Measurements from ENCODE around the gene PLOD2. TPM values are rescaled to one million over a fixed set of nuclear protein-coding genes. Genes with fewer than 3 reads are reported as not detected.

The PLOD2 gene
- total RNA-seq, 2 donors from 2014 or later = 66.7 to 245 TPM

DNA sequence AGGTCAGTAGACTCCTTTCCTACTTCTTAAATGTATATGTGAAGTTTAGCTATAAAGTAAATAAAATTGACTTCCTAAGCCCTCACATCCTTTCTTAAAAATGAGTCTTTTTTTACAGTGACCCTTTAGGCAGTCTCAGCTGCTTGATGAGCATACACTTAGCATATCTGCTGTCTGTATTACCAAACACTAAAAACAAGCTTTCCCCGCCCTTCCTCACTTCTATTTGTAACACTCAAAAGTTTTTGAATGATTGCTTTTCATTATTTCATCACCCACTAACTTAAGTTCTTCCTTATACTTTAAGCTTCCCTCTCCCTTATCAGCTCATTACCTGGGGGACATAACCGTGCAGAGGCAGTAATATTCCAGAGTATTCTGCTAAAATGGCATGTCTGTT, 89.4 kb downstream of the PLOD2 start:
- Histone ChIP-seq H3K36me3 (no peaks in the 10 kb centered on the region), H3K4me1 (no peaks in the 10 kb centered on the region), H3K27ac (no peak overlapping the region), H3K4me3 (no peak overlapping the region), H3K9ac (ENCODE audit: low read depth in 2 of 2, low read length in 2 of 2) (no peak overlapping the region), H3K27me3 (no peaks in the 10 kb centered on the region), H3K9me3 (no peaks in the 10 kb centered on the region)
- DNase-seq = no peak
- TF ChIP-seq, protein P1, sequence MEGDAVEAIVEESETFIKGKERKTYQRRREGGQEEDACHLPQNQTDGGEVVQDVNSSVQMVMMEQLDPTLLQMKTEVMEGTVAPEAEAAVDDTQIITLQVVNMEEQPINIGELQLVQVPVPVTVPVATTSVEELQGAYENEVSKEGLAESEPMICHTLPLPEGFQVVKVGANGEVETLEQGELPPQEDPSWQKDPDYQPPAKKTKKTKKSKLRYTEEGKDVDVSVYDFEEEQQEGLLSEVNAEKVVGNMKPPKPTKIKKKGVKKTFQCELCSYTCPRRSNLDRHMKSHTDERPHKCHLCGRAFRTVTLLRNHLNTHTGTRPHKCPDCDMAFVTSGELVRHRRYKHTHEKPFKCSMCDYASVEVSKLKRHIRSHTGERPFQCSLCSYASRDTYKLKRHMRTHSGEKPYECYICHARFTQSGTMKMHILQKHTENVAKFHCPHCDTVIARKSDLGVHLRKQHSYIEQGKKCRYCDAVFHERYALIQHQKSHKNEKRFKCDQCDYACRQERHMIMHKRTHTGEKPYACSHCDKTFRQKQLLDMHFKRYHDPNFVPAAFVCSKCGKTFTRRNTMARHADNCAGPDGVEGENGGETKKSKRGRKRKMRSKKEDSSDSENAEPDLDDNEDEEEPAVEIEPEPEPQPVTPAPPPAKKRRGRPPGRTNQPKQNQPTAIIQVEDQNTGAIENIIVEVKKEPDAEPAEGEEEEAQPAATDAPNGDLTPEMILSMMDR (IDR thresholded peaks at IDR 0.05) = no peak
- intact Hi-C loops (cut with DNase I) = no loop called here

DNA sequence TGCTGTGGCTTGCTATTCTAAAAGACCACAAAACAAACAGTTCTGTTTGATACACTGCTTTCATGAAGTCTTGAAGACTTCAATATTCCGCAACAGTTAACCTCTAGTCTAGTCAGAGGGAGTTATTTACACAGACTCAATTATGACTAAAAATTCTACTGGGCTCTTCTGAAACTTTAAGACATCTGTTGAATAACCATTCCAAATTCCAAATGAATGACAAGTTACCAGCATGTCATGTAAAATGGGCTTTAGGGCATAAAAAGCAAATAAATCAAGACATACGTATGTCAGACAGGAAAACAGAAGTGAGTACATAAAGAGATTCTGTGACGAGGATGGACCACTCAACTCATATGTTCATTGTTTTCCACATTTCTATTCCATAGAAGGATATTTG, 93.9 kb downstream of the PLOD2 start:
- Histone ChIP-seq H3K9me3 (no peaks in the 10 kb centered on the region), H3K27ac (no peak overlapping the region), H3K36me3 (no peaks in the 10 kb centered on the region), H3K4me3 (no peak overlapping the region), H3K27me3 (no peaks in the 10 kb centered on the region), H3K9ac (ENCODE audit: low read depth in 2 of 2, low read length in 2 of 2) (no peak overlapping the region), H3K4me1 (no peaks in the 10 kb centered on the region)
- no peak for DNase-seq
- TF ChIP-seq, protein P1 (IDR thresholded peaks at IDR 0.05) = no peak
- intact Hi-C loops (cut with DNase I) = loop anchor here (5.0 kb wide), 2 partner anchors 120 to 260 kb away; no protein-coding TSS in a partner anchor

DNA sequence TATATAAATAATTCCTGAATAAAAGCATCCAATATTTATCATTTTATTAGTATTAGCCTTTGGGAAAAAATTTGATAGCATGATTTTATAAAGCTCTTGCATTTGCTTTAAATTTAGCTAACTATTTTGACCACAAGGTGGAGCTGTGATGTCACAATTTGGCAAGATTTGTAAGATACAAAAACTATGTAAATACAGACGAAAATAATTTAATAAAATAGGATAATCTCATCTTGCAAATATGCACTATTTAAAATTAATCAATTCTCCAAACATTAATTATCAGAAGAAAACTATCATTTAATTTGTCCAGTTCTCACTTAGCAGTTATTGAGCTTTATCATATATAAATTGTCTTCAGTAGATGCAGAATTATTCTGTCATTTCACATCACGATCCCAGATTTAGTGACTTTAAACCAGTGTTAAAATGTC, 95.4 kb downstream of the PLOD2 start:
- Histone ChIP-seq H3K27me3 (no peaks in the 10 kb centered on the region), H3K27ac (no peak overlapping the region), H3K36me3 (no peaks in the 10 kb centered on the region), H3K4me3 (no peak overlapping the region), H3K9me3 (no peaks in the 10 kb centered on the region), H3K9ac (ENCODE audit: low read depth in 2 of 2, low read length in 2 of 2) (no peak overlapping the region), H3K4me1 (no peaks in the 10 kb centered on the region)
- intact Hi-C loops (cut with DNase I) = loop anchor here (5.0 kb wide), 2 partner anchors 122 to 262 kb away; no protein-coding TSS in a partner anchor
- DNase-seq = peak; percentile 35
- TF ChIP-seq, protein P1 (IDR thresholded peaks at IDR 0.05) = peak; percentile 43

DNA sequence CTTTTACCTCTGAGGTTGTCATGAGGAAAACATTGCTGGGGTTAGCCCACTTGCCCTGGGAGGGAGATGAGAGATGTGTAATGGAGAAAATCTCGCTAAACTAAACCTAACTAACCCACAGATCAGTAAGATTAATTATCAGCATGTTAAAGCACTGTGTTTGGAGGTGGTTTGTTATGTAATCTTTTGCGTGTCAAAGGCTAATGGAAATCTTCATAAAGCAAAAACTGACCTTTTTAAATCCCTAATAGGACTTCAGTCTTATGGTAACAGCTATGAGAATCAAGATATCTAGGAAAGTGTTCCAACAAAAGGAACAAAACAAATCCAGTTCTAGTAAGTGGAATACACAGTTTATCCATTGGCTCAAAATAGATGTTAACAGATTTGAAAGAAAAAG, 102.7 kb downstream of the PLOD2 start:
- TF ChIP-seq, protein P1 (IDR thresholded peaks at IDR 0.05) = no peak
- Histone ChIP-seq H3K4me3 (no peak overlapping the region), H3K4me1 (no peaks in the 10 kb centered on the region), H3K27me3 (no peaks in the 10 kb centered on the region), H3K36me3 (no peaks in the 10 kb centered on the region), H3K27ac (no peak overlapping the region), H3K9me3 (no peaks in the 10 kb centered on the region), H3K9ac (ENCODE audit: low read depth in 2 of 2, low read length in 2 of 2) (no peak overlapping the region)
- intact Hi-C loops (cut with DNase I) = loop anchor here (10.0 kb wide), 1 partner anchor 507 kb away; no protein-coding TSS in a partner anchor
- DNase-seq = no peak

DNA sequence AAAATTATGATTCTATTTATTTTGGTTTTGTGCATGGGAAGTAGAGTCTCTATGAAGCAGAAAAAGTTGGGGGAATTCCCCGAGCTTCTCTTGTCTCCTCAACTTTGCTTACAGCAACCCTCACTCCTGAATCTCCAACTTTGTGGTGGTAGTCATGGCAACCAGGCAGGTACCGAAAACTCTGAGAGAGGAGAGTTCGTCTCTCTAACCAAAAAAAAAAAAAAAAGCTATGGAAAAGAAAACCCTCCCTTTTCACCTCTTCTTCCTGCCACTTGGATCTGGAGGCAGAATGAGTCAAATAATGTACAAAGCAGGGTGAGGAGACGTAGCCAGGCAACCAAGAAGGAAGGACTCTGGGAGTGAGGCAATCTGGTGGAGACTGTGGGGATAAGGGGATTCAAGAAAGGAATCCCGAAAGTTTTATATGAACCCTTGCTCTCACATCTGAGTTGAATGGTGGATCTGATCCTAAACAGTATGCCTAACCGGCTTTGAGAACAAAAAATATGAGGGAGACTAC, 108.1 kb downstream of the PLOD2 start:
- no peaks in the 10 kb centered on the region for H3K36me3 ChIP-seq
- intact Hi-C loops (cut with DNase I) = loop anchor here (10.0 kb wide), 1 partner anchor 512 kb away; no protein-coding TSS in a partner anchor
- no peaks in the 10 kb centered on the region for H3K9me3 ChIP-seq
- no peak for DNase-seq
- no peak overlapping the region for H3K9ac ChIP-seq (ENCODE audit: low read depth in 2 of 2, low read length in 2 of 2)
- no peaks in the 10 kb centered on the region for H3K27me3 ChIP-seq
- H3K27ac ChIP-seq = no peak overlapping the region
- TF ChIP-seq, protein P1 (IDR thresholded peaks at IDR 0.05) = no peak
- H3K4me1 ChIP-seq = no peaks in the 10 kb centered on the region
- no peak overlapping the region for H3K4me3 ChIP-seq

Measured in colonic mucosa (tissue), 4 donors.